Measurements from ENCODE around the gene PDE3B.

- TF ChIP-seq CTCF (IDR thresholded peaks at IDR 0.05) = no peak
- no peak for TF ChIP-seq POLR2A (IDR thresholded peaks at IDR 0.05)
Observed at GRCh38 chr11:14676068-14676467, 32.5 kb downstream of the PDE3B start.
